GM12878 (cell line): ENCODE data around the gene DHX57. TPM values are rescaled to one million over a fixed set of nuclear protein-coding genes. Genes with fewer than 3 reads are reported as not detected.
A peak's percentile ranks its signal among the peaks of the same experiment; 100 is the strongest.

Source experiments
- ATAC-seq: fragments of 200-7000 bp; cut with Tn5 transposase; 3 replicates; pipeline ENCODE4 v1.9.1; 2020; ENCODE audit warnings: mild to moderate bottlenecking, moderate library complexity
- BruUV-seq: library from RNA; stranded (reverse); fragments of 400-500 nt; replicated peaks from 2 replicates; lab custom pipeline; 2021; lab: Mats Ljungman, UMichigan
- CTCF ChIA-PET: fragments of 300-600 bp; sonication (Branson Sonifier 250); formaldehyde crosslinking; extraction: SDS; loops from one replicate; lab custom pipeline; 2021; ENCODE audit warnings: inconsistent platforms; lab: Yijun Ruan, JAX
- POLR2A ChIA-PET: fragments of 350-600 bp; formaldehyde crosslinking; extraction: SDS; loops from one replicate; lab custom pipeline; 2021; ENCODE audit warnings: inconsistent platforms; lab: Charles Lee
- RAD21 ChIA-PET: fragments of 300-600 bp; sonication (Branson Sonifier 250); formaldehyde crosslinking; loops from one replicate; lab custom pipeline; 2023; ENCODE audit warnings: antibody characterized with exemption; ENCODE audit not compliant: unreplicated experiment; lab: Charles Lee
- SMC1A ChIA-PET: fragments of 300-600 bp; sonication (Branson Sonifier 250); formaldehyde crosslinking; loops from one replicate; lab custom pipeline; 2023; ENCODE audit not compliant: unreplicated experiment, uncharacterized antibody; lab: Charles Lee
- DNase-seq: peaks from one replicate; pipeline ENCODE4 v3.0.0-alpha.2; 2011; ENCODE audit warnings: low read depth, low spot score
- FAIRE-seq: peaks from 3 replicates; lab custom pipeline; 2011; peaks lifted over from hg19 to GRCh38; lab: Jason Lieb, UNC
- H2AFZ ChIP-seq: 2 replicates; pipeline ENCODE4 v1.6.0; 2011; ENCODE audit warnings: low read depth, low read length, control low read depth; ENCODE audit not compliant: control insufficient read depth
- H3K27ac ChIP-seq: 2 replicates; pipeline ENCODE4 v1.5.1; 2011; ENCODE audit warnings: control low read depth; ENCODE audit not compliant: control insufficient read depth, insufficient read depth
- H3K27me3 ChIP-seq, 2 experiments: replicated peaks in 1 of 2; 2 replicates each; pipeline versions ENCODE4 v1.6.0 to v1.6.1; 2011; ENCODE audit warnings: low read length in 1 of 2; ENCODE audit not compliant: control insufficient read depth in 2 of 2, insufficient read depth in 2 of 2
- H3K36me3 ChIP-seq, 2 experiments: 2 replicates each; pipeline ENCODE4 v1.5.1; 2011; ENCODE audit warnings: low read length in 1 of 2; ENCODE audit not compliant: control insufficient read depth in 2 of 2, insufficient read depth in 2 of 2
- H3K4me1 ChIP-seq: 2 replicates; pipeline ENCODE4 v1.6.1; 2011; ENCODE audit warnings: mild to moderate bottlenecking, low read length, moderate library complexity, mixed read lengths; ENCODE audit not compliant: control insufficient read depth, insufficient read depth
- H3K4me2 ChIP-seq: 2 replicates; pipeline ENCODE4 v1.6.0; 2011; ENCODE audit warnings: control low read depth; ENCODE audit not compliant: control insufficient read depth, insufficient read depth
- H3K4me3 ChIP-seq: fragments of 200-600 bp; sonication (generic); 2 replicates; pipeline ENCODE4 v1.5.1; 2016
- H3K79me2 ChIP-seq: 2 replicates; pipeline ENCODE4 v1.6.0; 2011; ENCODE audit warnings: low read length; ENCODE audit not compliant: control insufficient read depth, insufficient read depth
- H3K9ac ChIP-seq: 2 replicates; pipeline ENCODE4 v1.8.0; 2011; ENCODE audit warnings: low read length, control low read depth, mixed read lengths; ENCODE audit not compliant: control insufficient read depth, insufficient read depth
- H3K9me3 ChIP-seq: replicated peaks from 3 replicates; pipeline ENCODE4 v1.5.1; 2011; ENCODE audit warnings: mild to moderate bottlenecking, low read length; ENCODE audit not compliant: control insufficient read depth, insufficient read depth
- H4K20me1 ChIP-seq: 2 replicates; pipeline ENCODE4 v1.6.0; 2011; ENCODE audit not compliant: control insufficient read depth, insufficient read depth
- KAT2A ChIP-seq: conservative IDR thresholded peaks from 2 replicates; pipeline ENCODE4 v1.6.1; 2011; ENCODE audit warnings: low read depth, low read length; ENCODE audit not compliant: control insufficient read depth
- MEF2B ChIP-seq: fragments of 450-650 bp; IDR thresholded peaks from 2 replicates; pipeline ENCODE4 v1.6.1; 2018; ENCODE audit warnings: mild to moderate bottlenecking, moderate library complexity; ENCODE audit not compliant: partially characterized antibody, poor library complexity, severe bottlenecking
- MLLT1 ChIP-seq: fragments of 450-650 bp; IDR thresholded peaks from 2 replicates; pipeline ENCODE4 v1.6.1; 2016; ENCODE audit warnings: mild to moderate bottlenecking
- YBX1 ChIP-seq: fragments of 450-650 bp; IDR thresholded peaks from 2 replicates; pipeline ENCODE4 v1.6.1; 2016; ENCODE audit warnings: antibody characterized with exemption
- WGBS: methylation state at CpG from one replicate; pipeline ENCODE4 v1.1.6; 2016; ENCODE audit warnings: low lambda C conversion rate; ENCODE audit not compliant: insufficient replicate concordance, insufficient coverage; ENCODE audit errors: missing lambda C conversion rate; 5-methylcytosine and 5-hydroxymethylcytosine counted together
- in situ Hi-C: fragments of 300-500 bp; cut with MboI; formaldehyde crosslinking; loops from 9 replicates; pipeline ENCODE4 v1.14.3; 2018; ENCODE audit warnings: mixed read lengths
- intact Hi-C: fragments of 100-400 bp; cut with micrococcal nuclease; formaldehyde crosslinking; loops from one replicate; pipeline ENCODE4 v1.14.2; 2022; ENCODE audit not compliant: unreplicated experiment
- polyA plus RNA-seq, 11 experiments: library from polyadenylated mRNA; depleted of rRNA in 4 of 11; unstranded in 6 of 11; stranded (reverse) in 5 of 11; fragments of >200 nt; fragmentation: Nextera tagmentation in 4 of 11; fragmentation: Illumina TruSeq in 1 of 11; extraction: Ambion mirVana in 4 of 11; extraction: Trizol in 1 of 11; gene quantifications; 1 replicate in 1 of 11; 2 replicates in 10 of 11; pipeline versions ENCODE4 v1.2.1 to v1.2.3, GENCODE V29; 2011 to 2016; ENCODE audit warnings: inconsistent platforms in 2 of 11, missing spikeins in 2 of 11, low read depth in 1 of 11
- total RNA-seq, 4 experiments: library from RNA; depleted of rRNA in 3 of 4; stranded (reverse); fragments of >200 nt in 3 of 4; fragmentation: Illumina TruSeq in 1 of 4; extraction: Trizol in 1 of 4; gene quantifications; 2 replicates each; pipeline versions ENCODE4 v1.2.1 to v1.2.3, GENCODE V29; 2013 to 2021
- TF ChIP-seq, protein P1 (sequence below): IDR thresholded peaks from 2 replicates; pipeline ENCODE4 v1.6.1; 2012; ENCODE audit warnings: low read depth, low read length, improper control_type of control experiment
- TF ChIP-seq, protein P2 (sequence below): IDR thresholded peaks from 2 replicates; pipeline ENCODE4 v1.6.1; 2011; ENCODE audit warnings: borderline replicate concordance, low read depth, mild to moderate bottlenecking, moderate library complexity, mixed read lengths, low read length; ENCODE audit not compliant: insufficient read depth; ENCODE audit errors: extremely low read length

DHX57 gene
- total and polyA plus RNA-seq, 10 of the 15 experiments (the other 5 are each of a cell fraction or from before 2014, with no cell fraction given): 6.5 to 18.0 (median 15.8) TPM

GRCh38 chr2:38876407-38876806, 673 bp upstream of the DHX57 start:
- SMC1A ChIA-PET: interaction anchor here (0.6 to 2.2 kb wide), 2 partner anchors 24 to 295 kb away, joined by 3 to 7 read pairs; no protein-coding TSS in a partner anchor
- H4K20me1 ChIP-seq: no peaks in the 10 kb centered on the region
- RAD21 ChIA-PET: no interaction called here
- no peak for FAIRE-seq
- no peak overlapping the region for H3K9ac ChIP-seq
- no peaks in the 10 kb centered on the region for H3K27me3 ChIP-seq
- intact Hi-C loops: no loop called here
- peak overlapping the region; percentile 89 for H3K4me2 ChIP-seq
- no peaks in the 10 kb centered on the region for H3K36me3 ChIP-seq
- CTCF ChIA-PET: no interaction called here
- POLR2A ChIA-PET: interaction anchor here (1.2 to 1.4 kb wide), 3 partner anchors 12 to 243 kb away, joined by 3 to 4 read pairs (median 3); no protein-coding TSS in a partner anchor
- BruUV-seq: no TSS peak
- ATAC-seq: no peak
- no peak for DNase-seq
- WGBS: 68% methylated on average over 10 of the region's 10 CpGs
- H3K27ac ChIP-seq: no peak overlapping the region
- TF ChIP-seq, protein P1, sequence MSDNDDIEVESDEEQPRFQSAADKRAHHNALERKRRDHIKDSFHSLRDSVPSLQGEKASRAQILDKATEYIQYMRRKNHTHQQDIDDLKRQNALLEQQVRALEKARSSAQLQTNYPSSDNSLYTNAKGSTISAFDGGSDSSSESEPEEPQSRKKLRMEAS: no peak
- TF ChIP-seq KAT2A (no peak), YBX1 (no peak), MEF2B (no peak), MLLT1 (no peak)
- TF ChIP-seq, protein P2, sequence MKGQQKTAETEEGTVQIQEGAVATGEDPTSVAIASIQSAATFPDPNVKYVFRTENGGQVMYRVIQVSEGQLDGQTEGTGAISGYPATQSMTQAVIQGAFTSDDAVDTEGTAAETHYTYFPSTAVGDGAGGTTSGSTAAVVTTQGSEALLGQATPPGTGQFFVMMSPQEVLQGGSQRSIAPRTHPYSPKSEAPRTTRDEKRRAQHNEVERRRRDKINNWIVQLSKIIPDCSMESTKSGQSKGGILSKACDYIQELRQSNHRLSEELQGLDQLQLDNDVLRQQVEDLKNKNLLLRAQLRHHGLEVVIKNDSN: no peak
- H3K9me3 ChIP-seq: no peaks in the 10 kb centered on the region; the same call in 2 of the 3 replicates
- H3K4me1 ChIP-seq: no peaks in the 10 kb centered on the region
- in situ Hi-C loops: no loop called here
- peak overlapping the region; percentile 93 for H3K4me3 ChIP-seq
- peak overlapping the region; percentile 95 for H2AFZ ChIP-seq
- H3K79me2 ChIP-seq: peaks cover 7% of the 10 kb centered on the region
